Measurements from ENCODE around the gene NCKAP5. TPM values are rescaled to one million over a fixed set of nuclear protein-coding genes. Genes with fewer than 3 reads are reported as not detected.

NCKAP5 gene
- total RNA-seq, 1 experiment from 2014 or later: not detected

DNA sequence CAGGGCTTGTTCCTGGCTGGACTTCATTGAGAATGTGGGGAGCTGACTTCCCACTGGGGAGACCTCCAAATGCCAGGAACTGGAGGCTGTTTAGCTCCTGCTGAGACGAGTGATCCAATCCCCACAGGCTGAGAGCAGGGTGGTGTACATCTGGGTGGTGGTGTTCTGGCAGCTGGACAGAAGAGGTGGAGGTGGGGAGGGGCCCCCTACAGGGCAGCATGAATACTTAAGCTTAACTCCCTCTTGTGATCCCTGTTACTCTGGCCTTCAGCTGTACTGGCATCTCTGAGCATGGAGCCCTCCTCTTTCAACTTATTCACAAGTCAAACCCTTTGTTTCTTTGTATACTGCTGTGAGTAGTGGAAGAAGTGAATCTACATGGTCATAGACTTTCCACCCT lies 730.5 kb downstream of the NCKAP5 start:
- POLR2A ChIA-PET (ENCODE audit: unreplicated experiment): no interaction called here
- no peaks in the 10 kb centered on the region for H3F3A ChIP-seq (ENCODE audit: insufficient read depth, low read depth)
- H3K79me2 ChIP-seq (ENCODE audit: low read depth): no peaks in the 10 kb centered on the region
- intact Hi-C loops (cut with micrococcal nuclease; ENCODE audit: unreplicated experiment): no loop called here
- 0 out of 2 replicates have a peak, but pooled peaks cover 3% of the 10 kb centered on the region for H3K27me3 ChIP-seq (ENCODE audit: insufficient read depth, low read depth)
- H3K4me1 ChIP-seq (replicated peaks; ENCODE audit: insufficient read depth): no peaks in the 10 kb centered on the region
- no peak for TF ChIP-seq EZH2 (IDR thresholded peaks at IDR 0.05; ENCODE audit: low read depth)
- TF ChIP-seq, protein P1, sequence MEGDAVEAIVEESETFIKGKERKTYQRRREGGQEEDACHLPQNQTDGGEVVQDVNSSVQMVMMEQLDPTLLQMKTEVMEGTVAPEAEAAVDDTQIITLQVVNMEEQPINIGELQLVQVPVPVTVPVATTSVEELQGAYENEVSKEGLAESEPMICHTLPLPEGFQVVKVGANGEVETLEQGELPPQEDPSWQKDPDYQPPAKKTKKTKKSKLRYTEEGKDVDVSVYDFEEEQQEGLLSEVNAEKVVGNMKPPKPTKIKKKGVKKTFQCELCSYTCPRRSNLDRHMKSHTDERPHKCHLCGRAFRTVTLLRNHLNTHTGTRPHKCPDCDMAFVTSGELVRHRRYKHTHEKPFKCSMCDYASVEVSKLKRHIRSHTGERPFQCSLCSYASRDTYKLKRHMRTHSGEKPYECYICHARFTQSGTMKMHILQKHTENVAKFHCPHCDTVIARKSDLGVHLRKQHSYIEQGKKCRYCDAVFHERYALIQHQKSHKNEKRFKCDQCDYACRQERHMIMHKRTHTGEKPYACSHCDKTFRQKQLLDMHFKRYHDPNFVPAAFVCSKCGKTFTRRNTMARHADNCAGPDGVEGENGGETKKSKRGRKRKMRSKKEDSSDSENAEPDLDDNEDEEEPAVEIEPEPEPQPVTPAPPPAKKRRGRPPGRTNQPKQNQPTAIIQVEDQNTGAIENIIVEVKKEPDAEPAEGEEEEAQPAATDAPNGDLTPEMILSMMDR (conservative IDR thresholded peaks at IDR 0.05): no peak
- H2AFZ ChIP-seq: no peak overlapping the region
- DNase-seq: no peak
- no peaks in the 10 kb centered on the region; the same call in 1 of the 2 replicates for H3K9me2 ChIP-seq (ENCODE audit: insufficient read depth)
- BruUV-seq (replicated peaks): no TSS peak
- H3K4me2 ChIP-seq: no peak overlapping the region
- no peaks in the 10 kb centered on the region for H3K9me3 ChIP-seq (ENCODE audit: insufficient read depth, low read depth)
- no peaks in the 10 kb centered on the region for H3K36me3 ChIP-seq (ENCODE audit: low read depth)
- no peak overlapping the region for H3K4me3 ChIP-seq
- no peak overlapping the region for H3K27ac ChIP-seq
- no peaks in the 10 kb centered on the region for H4K20me1 ChIP-seq (ENCODE audit: insufficient read depth)
- CTCF ChIA-PET: no interaction called here

DNA sequence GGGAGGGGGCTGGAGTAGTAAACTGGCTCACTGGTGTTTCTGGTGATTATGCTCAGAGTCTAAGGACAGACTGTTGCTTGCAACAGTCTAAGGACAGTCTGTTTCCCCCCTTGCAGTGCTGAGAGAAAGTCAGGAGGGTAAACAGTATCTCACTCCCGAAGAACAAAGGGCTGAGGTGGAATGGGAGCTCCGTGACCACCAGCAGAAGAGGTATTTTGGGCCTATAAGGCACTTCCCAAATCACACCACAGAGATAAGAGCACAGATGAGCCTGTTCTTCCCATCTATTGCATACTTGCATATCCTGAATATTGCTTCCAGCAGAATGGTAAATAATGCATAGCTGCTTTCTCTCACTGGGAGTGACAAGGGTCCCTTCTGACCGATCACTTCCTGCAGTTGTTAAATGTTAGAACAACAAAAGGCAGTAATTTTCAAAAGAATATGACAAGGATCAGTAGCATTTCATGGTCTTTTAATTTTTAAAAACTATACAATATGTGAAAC lies 737.9 kb downstream of the NCKAP5 start:
- Histone ChIP-seq H3K4me3 (no peak overlapping the region), H3F3A (ENCODE audit: insufficient read depth, low read depth) (no peaks in the 10 kb centered on the region), H3K79me2 (ENCODE audit: low read depth) (no peaks in the 10 kb centered on the region), H3K9me3 (ENCODE audit: insufficient read depth, low read depth) (no peaks in the 10 kb centered on the region), H3K4me1 (replicated peaks; ENCODE audit: insufficient read depth) (no peaks in the 10 kb centered on the region), H3K27ac (no peak overlapping the region), H4K20me1 (ENCODE audit: insufficient read depth) (no peaks in the 10 kb centered on the region), H3K4me2 (no peak overlapping the region), H3K27me3 (ENCODE audit: insufficient read depth, low read depth) (0 out of 2 replicates have a peak, but pooled peaks cover 3% of the 10 kb centered on the region), H3K36me3 (ENCODE audit: low read depth) (no peaks in the 10 kb centered on the region), H2AFZ (no peak overlapping the region), H3K9me2 (ENCODE audit: insufficient read depth) (no peaks in the 10 kb centered on the region)
- CTCF ChIA-PET: no interaction called here
- no TSS peak for BruUV-seq (replicated peaks)
- TF ChIP-seq, protein P1 (conservative IDR thresholded peaks at IDR 0.05): no peak
- TF ChIP-seq EZH2 (IDR thresholded peaks at IDR 0.05; ENCODE audit: low read depth): no peak
- DNase-seq: no peak
- POLR2A ChIA-PET (ENCODE audit: unreplicated experiment): interaction anchor here (0.7 kb wide), 1 partner anchor 312 kb away, joined by 23 read pairs; no protein-coding TSS in a partner anchor
- intact Hi-C loops (cut with micrococcal nuclease; ENCODE audit: unreplicated experiment): no loop called here

DNA sequence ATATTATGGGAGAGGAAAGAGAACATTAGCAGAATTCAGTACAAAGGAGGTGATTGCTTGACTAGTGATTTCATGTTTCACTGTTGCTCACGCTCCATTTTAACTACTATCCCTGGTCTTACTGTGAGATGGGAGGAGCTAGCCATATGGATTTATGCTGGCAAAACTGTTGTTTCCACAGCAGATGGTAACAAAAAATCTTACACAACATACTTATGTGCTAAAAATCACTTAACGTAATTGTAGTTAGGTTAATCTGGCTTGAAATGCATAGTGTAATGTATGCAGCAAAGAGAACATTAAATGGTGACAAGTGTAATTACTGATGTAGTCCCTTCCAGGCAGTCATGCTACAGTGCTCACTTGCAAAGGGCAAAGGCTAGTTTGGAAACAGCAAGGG lies 742.7 kb downstream of the NCKAP5 start:
- H3K4me3 ChIP-seq: no peak overlapping the region
- POLR2A ChIA-PET (ENCODE audit: unreplicated experiment): no interaction called here
- H2AFZ ChIP-seq: no peak overlapping the region
- H3F3A ChIP-seq (ENCODE audit: insufficient read depth, low read depth): no peaks in the 10 kb centered on the region
- H3K79me2 ChIP-seq (ENCODE audit: low read depth): no peaks in the 10 kb centered on the region
- H3K36me3 ChIP-seq (ENCODE audit: low read depth): no peaks in the 10 kb centered on the region
- no peaks in the 10 kb centered on the region for H4K20me1 ChIP-seq (ENCODE audit: insufficient read depth)
- CTCF ChIA-PET: no interaction called here
- no peak for DNase-seq
- H3K27me3 ChIP-seq (ENCODE audit: insufficient read depth, low read depth): no peaks in the 10 kb centered on the region
- H3K27ac ChIP-seq: no peak overlapping the region
- no peaks in the 10 kb centered on the region for H3K4me1 ChIP-seq (replicated peaks; ENCODE audit: insufficient read depth)
- H3K4me2 ChIP-seq: no peak overlapping the region
- no peaks in the 10 kb centered on the region for H3K9me2 ChIP-seq (ENCODE audit: insufficient read depth)
- no peaks in the 10 kb centered on the region for H3K9me3 ChIP-seq (ENCODE audit: insufficient read depth, low read depth)
- intact Hi-C loops (cut with micrococcal nuclease; ENCODE audit: unreplicated experiment): no loop called here
- TF ChIP-seq, protein P1 (conservative IDR thresholded peaks at IDR 0.05): no peak
- TF ChIP-seq EZH2 (IDR thresholded peaks at IDR 0.05; ENCODE audit: low read depth): no peak
- BruUV-seq (replicated peaks): no TSS peak
